GM10248 (cell line): ENCODE measurements around the gene FSTL4.
"Not testable (repeated sequence)": the region's sequence is repeated elsewhere in the genome, so short reads cannot be mapped to it uniquely, and the experiment has no call there.

Experiments used
- CTCF ChIA-PET: fragments of 300-600 bp; sonication (Branson Sonifier 250); formaldehyde crosslinking; extraction: SDS; loops from one replicate; lab custom pipeline; 2021; ENCODE audit warnings: antibody characterized with exemption; lab: Yijun Ruan, JAX
- POLR2A ChIA-PET: fragments of 350-650 bp; sonication (Branson Sonifier 250); formaldehyde crosslinking; extraction: SDS; loops from one replicate; lab custom pipeline; 2020; ENCODE audit warnings: antibody characterized with exemption; lab: Yijun Ruan, JAX
- DNase-seq: peaks from one replicate; pipeline ENCODE4 v3.0.0; 2012; ENCODE audit errors: extremely low spot score
- TF ChIP-seq, protein P1 (sequence below): IDR thresholded peaks from 2 replicates; pipeline ENCODE4 v1.5.1; 2012; ENCODE audit warnings: mild to moderate bottlenecking, low read depth; ENCODE audit errors: extremely low read depth, missing control alignments, control extremely low read depth

Gene FSTL4

GRCh38 chr5:133222521-133222920 lies 389.8 kb downstream of the FSTL4 start:
- TF ChIP-seq, protein P1, sequence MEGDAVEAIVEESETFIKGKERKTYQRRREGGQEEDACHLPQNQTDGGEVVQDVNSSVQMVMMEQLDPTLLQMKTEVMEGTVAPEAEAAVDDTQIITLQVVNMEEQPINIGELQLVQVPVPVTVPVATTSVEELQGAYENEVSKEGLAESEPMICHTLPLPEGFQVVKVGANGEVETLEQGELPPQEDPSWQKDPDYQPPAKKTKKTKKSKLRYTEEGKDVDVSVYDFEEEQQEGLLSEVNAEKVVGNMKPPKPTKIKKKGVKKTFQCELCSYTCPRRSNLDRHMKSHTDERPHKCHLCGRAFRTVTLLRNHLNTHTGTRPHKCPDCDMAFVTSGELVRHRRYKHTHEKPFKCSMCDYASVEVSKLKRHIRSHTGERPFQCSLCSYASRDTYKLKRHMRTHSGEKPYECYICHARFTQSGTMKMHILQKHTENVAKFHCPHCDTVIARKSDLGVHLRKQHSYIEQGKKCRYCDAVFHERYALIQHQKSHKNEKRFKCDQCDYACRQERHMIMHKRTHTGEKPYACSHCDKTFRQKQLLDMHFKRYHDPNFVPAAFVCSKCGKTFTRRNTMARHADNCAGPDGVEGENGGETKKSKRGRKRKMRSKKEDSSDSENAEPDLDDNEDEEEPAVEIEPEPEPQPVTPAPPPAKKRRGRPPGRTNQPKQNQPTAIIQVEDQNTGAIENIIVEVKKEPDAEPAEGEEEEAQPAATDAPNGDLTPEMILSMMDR = no peak
- POLR2A ChIA-PET = no interaction called here
- CTCF ChIA-PET = interaction anchor here (0.9 to 1.6 kb wide), 4 partner anchors 8 to 26 kb away, joined by 3 to 5 read pairs (median 4); no protein-coding TSS in a partner anchor
- DNase-seq = no peak

DNA sequence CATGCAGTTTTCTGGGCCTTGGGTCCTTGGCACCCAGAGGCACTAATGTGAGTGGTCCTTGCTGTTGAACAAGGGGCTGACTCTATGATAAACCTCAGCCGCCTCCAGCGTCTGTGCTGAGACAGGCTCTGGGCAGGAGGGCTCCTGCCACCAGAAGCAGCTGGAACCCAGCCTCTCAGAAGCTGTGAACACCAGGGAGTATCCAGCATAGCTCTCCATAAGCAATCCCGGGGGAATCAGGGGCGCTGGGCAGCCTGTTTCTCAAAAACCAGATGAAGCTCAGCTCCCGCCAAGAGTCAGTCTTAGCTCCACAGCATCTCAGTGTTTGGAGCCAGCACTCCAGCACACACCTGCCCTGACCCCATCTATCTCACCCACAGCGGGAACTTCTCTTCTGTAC lies 390.3 kb downstream of the FSTL4 start:
- no peak for DNase-seq
- TF ChIP-seq, protein P1 = no peak
- CTCF ChIA-PET = interaction anchor here (0.9 to 1.6 kb wide), 4 partner anchors 8 to 26 kb away, joined by 3 to 5 read pairs (median 4); no protein-coding TSS in a partner anchor
- POLR2A ChIA-PET = interaction anchor here (0.5 kb wide), 1 partner anchor 12 kb away, joined by 3 read pairs; no protein-coding TSS in a partner anchor

GRCh38 chr5:133220851-133221674 lies 391.3 kb downstream of the FSTL4 start:
- ChIA-PET POLR2A (interaction anchor here (0.7 kb wide), 1 partner anchor 64 kb away, joined by 3 read pairs; no protein-coding TSS in a partner anchor), CTCF (interaction anchor here (1.5 kb wide), 1 partner anchor 9 kb away, joined by 3 read pairs; no protein-coding TSS in a partner anchor)
- TF ChIP-seq, protein P1 = no peak
- DNase-seq = no peak

DNA sequence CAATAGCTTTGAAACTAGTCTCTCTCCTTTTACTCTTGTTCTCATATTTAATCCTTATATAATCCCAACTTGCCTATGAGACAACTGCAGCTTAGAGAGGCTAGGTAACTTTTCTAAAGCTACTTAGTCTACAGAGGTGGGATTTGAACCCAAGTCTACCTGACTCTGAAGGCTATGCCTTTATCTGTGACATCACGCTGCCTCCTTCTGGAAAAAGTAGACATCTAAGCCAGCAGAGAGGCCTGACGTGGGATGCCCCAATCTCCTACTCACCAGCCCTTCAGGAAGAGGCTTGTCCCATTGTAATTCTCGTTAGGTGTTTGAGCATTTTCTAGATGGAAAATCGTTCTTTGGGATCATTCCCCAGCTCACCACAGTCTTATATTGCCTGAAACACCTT lies 393.0 kb downstream of the FSTL4 start:
- CTCF ChIA-PET = interaction anchor here (0.9 to 1.0 kb wide), 2 partner anchors 8 to 29 kb away, joined by 3 read pairs; no protein-coding TSS in a partner anchor
- POLR2A ChIA-PET = interaction anchor here (0.6 kb wide), 1 partner anchor 518 kb away, joined by 3 read pairs; no protein-coding TSS in a partner anchor
- TF ChIP-seq, protein P1 = no peak
- DNase-seq = no peak

DNA sequence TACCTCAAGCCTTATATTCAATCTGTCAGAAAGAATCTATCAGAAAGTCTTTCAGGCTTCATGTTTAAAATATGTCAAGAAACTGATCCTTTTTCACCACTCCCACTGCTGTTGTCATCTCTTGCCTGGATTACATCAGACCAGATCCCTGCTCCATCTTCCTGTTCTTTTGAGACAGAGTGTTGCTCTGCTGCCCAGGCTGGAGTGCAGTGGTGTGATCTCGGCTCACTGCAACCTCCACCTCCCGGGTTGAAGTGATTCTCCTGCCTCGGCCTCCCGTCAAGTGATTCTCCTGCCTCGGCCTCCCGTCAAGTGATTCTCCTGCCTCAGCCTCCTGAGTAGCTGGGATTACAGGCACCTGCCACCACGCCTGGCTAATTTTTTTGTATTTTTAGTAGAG lies 396.2 kb downstream of the FSTL4 start:
- CTCF ChIA-PET, POLR2A ChIA-PET, DNase-seq: not testable (repeated sequence)

GRCh38 chr5:133214153-133214820 lies 398.1 kb downstream of the FSTL4 start:
- POLR2A ChIA-PET = no interaction called here
- DNase-seq = no peak
- CTCF ChIA-PET = no interaction called here
- TF ChIP-seq, protein P1 = no peak
